K562 (cell line): ENCODE results near the gene SLC8A1. TPM values are rescaled to one million over a fixed set of nuclear protein-coding genes. Genes with fewer than 3 reads are reported as not detected.

Experiments
- ATAC-seq: fragments of 200-7000 bp; cut with Tn5 transposase; 3 replicates; pipeline ENCODE4 v1.9.1; 2020; ENCODE audit warnings: moderate library complexity
- BruUV-seq: library from RNA; stranded (reverse); fragments of 400-500 nt; replicated peaks from 2 replicates; lab custom pipeline; 2021; lab: Mats Ljungman, UMichigan
- CTCF ChIA-PET: fragments of 300-600 bp; formaldehyde crosslinking; extraction: SDS; loops from one replicate; lab custom pipeline; 2021; ENCODE audit warnings: low intra/inter-chr PET ratio; lab: Yijun Ruan, JAX
- POLR2A ChIA-PET: fragments of 300-600, 350-650 bp; sonication (Branson Sonifier 250); formaldehyde crosslinking; extraction: SDS; loops from one replicate; lab custom pipeline; 2021; ENCODE audit warnings: antibody characterized with exemption, inconsistent platforms; lab: Yijun Ruan, JAX
- DNase-seq, 4 experiments: peaks; one replicate each; pipeline versions ENCODE4 v3.0.0 to v3.0.0-alpha.2; 2011 to 2018; ENCODE audit warnings: low spot score in 3 of 4, mixed read lengths in 3 of 4; ENCODE audit errors: extremely low read depth in 1 of 4
- FAIRE-seq: peaks from 2 replicates; lab custom pipeline; 2011; peaks lifted over from hg19 to GRCh38; lab: Jason Lieb, UNC
- H2AFZ ChIP-seq: 2 replicates; pipeline ENCODE4 v1.6.0; 2011; ENCODE audit warnings: low read depth, low read length, control low read depth, inconsistent platforms
- H3K27ac ChIP-seq: fragments of 200-600 bp; 3 replicates; pipeline ENCODE4 v1.8.0; 2011; ENCODE audit warnings: low read depth, mild to moderate bottlenecking, control low read depth, inconsistent platforms, low read length, moderate library complexity, mixed read lengths; ENCODE audit errors: extremely low read depth
- H3K27me3 ChIP-seq, 2 experiments: fragments of 300-600 bp in 1 of 2; 2 replicates in 1 of 2; 3 replicates in 1 of 2; pipeline versions ENCODE4 v1.6.0 to v1.8.0; 2011; ENCODE audit warnings: inconsistent platforms in 2 of 2, low read length in 2 of 2, mild to moderate bottlenecking in 1 of 2, mixed read lengths in 1 of 2, moderate library complexity in 1 of 2; ENCODE audit not compliant: control insufficient read depth in 2 of 2, insufficient read depth in 2 of 2
- H3K36me3 ChIP-seq: fragments of 300-600 bp; 3 replicates; pipeline ENCODE4 v1.8.0; 2011; ENCODE audit warnings: mild to moderate bottlenecking, low read length, inconsistent platforms; ENCODE audit not compliant: control insufficient read depth, insufficient read depth
- H3K4me1 ChIP-seq, 2 experiments: fragments of 200-600 bp in 1 of 2; replicated peaks in 1 of 2; 2 replicates in 1 of 2; 3 replicates in 1 of 2; pipeline versions ENCODE4 v1.5.1 to v1.8.0; 2011; ENCODE audit warnings: inconsistent platforms in 2 of 2, low read length in 2 of 2, mild to moderate bottlenecking in 1 of 2, mixed read lengths in 1 of 2, moderate library complexity in 1 of 2; ENCODE audit not compliant: control insufficient read depth in 2 of 2, insufficient read depth in 2 of 2
- H3K4me2 ChIP-seq: 2 replicates; pipeline ENCODE4 v1.6.1; 2011; ENCODE audit warnings: low read length, control low read depth, inconsistent platforms, mixed read lengths; ENCODE audit not compliant: insufficient read depth
- H3K4me3 ChIP-seq: fragments of 200-600 bp; sonication (generic), shearing (Covaris generic); 2 replicates; pipeline ENCODE4 v1.5.1; 2016; ENCODE audit warnings: control low read depth, inconsistent platforms
- H3K79me2 ChIP-seq: fragments of 200-600 bp; 3 replicates; pipeline ENCODE4 v1.8.0; 2011; ENCODE audit warnings: low read length, inconsistent platforms; ENCODE audit not compliant: control insufficient read depth, insufficient read depth
- H3K9ac ChIP-seq, 2 experiments: 2 replicates each; pipeline versions ENCODE4 v1.6.0 to v1.6.1; 2011; ENCODE audit warnings: low read depth in 2 of 2, low read length in 2 of 2, control low read depth in 1 of 2, inconsistent platforms in 1 of 2, mild to moderate bottlenecking in 1 of 2, mixed read lengths in 1 of 2; ENCODE audit not compliant: insufficient read depth in 1 of 2
- H3K9me1 ChIP-seq: one replicate; pipeline ENCODE4 v1.6.0; 2011; ENCODE audit warnings: inconsistent platforms, mild to moderate bottlenecking, low read length, moderate library complexity; ENCODE audit not compliant: control insufficient read depth, insufficient read depth
- H3K9me3 ChIP-seq: replicated peaks from 2 replicates; pipeline ENCODE4 v1.5.1; 2011; ENCODE audit warnings: low read depth, low read length, inconsistent platforms; ENCODE audit not compliant: control insufficient read depth, insufficient read depth
- H4K20me1 ChIP-seq: replicated peaks from 2 replicates; pipeline ENCODE4 v1.6.1; 2011; ENCODE audit warnings: low read length, inconsistent platforms, mixed read lengths; ENCODE audit not compliant: control insufficient read depth, insufficient read depth
- BCOR ChIP-seq: fragments of 450-650 bp; IDR thresholded peaks from 2 replicates; pipeline ENCODE4 v1.6.1; 2016
- ETV1 ChIP-seq: fragments of 450-650 bp; conservative IDR thresholded peaks from 2 replicates; pipeline ENCODE4 v1.6.1; 2016; ENCODE audit warnings: missing genetic modification characterization, control low read depth, low read depth, missing compliant biosample characterization
- GTF3C2 ChIP-seq: IDR thresholded peaks from 3 replicates; pipeline ENCODE4 v1.6.1; 2011; ENCODE audit warnings: borderline replicate concordance, mild to moderate bottlenecking, moderate library complexity; ENCODE audit not compliant: insufficient read length; ENCODE audit errors: extremely low read depth
- MBD2 ChIP-seq: sonication (generic); IDR thresholded peaks from 2 replicates; pipeline ENCODE4 v1.6.1; 2016; ENCODE audit warnings: low read depth, borderline replicate concordance
- NFIX ChIP-seq: fragments of 250-450 bp; sonication (Bioruptor Pico); IDR thresholded peaks from 2 replicates; pipeline ENCODE4 v1.4.0; 2020; ENCODE audit warnings: low read depth, mild to moderate bottlenecking, moderate library complexity
- PHB ChIP-seq: fragments of 250-450 bp; sonication (Bioruptor Pico); IDR thresholded peaks from 2 replicates; pipeline ENCODE4 v1.5.0; 2021
- RBFOX2 ChIP-seq: fragments of 200-400 bp; formaldehyde crosslinking; IDR thresholded peaks from 2 replicates; pipeline ENCODE4 v1.6.1; 2017; ENCODE audit warnings: low read depth, mild to moderate bottlenecking, low read length, moderate library complexity
- USF1 ChIP-seq: sonication (generic); formaldehyde crosslinking; IDR thresholded peaks from 2 replicates; pipeline ENCODE4 v1.9.0; 2022; ENCODE audit warnings: mild to moderate bottlenecking, missing genetic modification reagents
- ZKSCAN3 ChIP-seq: fragments of 250-450 bp; sonication (Bioruptor Pico); IDR thresholded peaks from 2 replicates; pipeline ENCODE4 v1.4.0; 2020
- ZNF280A ChIP-seq: fragments of 450-650 bp; IDR thresholded peaks from 2 replicates; pipeline ENCODE4 v1.6.1; 2018; ENCODE audit warnings: mild to moderate bottlenecking, low read depth; ENCODE audit not compliant: partially characterized antibody
- ZNF347 ChIP-seq: fragments of 450-650 bp; formaldehyde crosslinking; IDR thresholded peaks from 2 replicates; pipeline ENCODE4 v1.4.0; 2020; ENCODE audit warnings: low read depth, mild to moderate bottlenecking, moderate library complexity
- WGBS: fragments of 100-300 bp; shearing (Covaris generic); methylation state at CpG from one replicate; pipeline ENCODE4 v1.1.6; 2016; ENCODE audit warnings: low coverage, mixed read lengths; ENCODE audit not compliant: insufficient coverage; ENCODE audit errors: missing lambda C conversion rate; 5-methylcytosine and 5-hydroxymethylcytosine counted together
- in situ Hi-C: fragments of 300-500 bp; cut with MboI; formaldehyde crosslinking; loops from 4 replicates; pipeline ENCODE4 v1.15.0; 2018; ENCODE audit warnings: inconsistent platforms, mixed read lengths
- intact Hi-C: fragments of 100-400 bp; cut with micrococcal nuclease; formaldehyde crosslinking; loops from 2 replicates; pipeline ENCODE4 v1.14.2; 2022
- polyA plus RNA-seq, 8 experiments: library from polyadenylated mRNA; depleted of rRNA in 4 of 8; stranded (reverse) in 5 of 8; unstranded in 3 of 8; fragments of >200 nt; fragmentation: Nextera tagmentation in 2 of 8; fragmentation: Illumina TruSeq in 1 of 8; extraction: Ambion mirVana in 2 of 8; extraction: Trizol in 1 of 8; gene quantifications; 2 replicates each; pipeline versions ENCODE4 v1.2.1 to v1.2.3, GENCODE V29; 2011 to 2014; ENCODE audit warnings: inconsistent platforms in 1 of 8, missing spikeins in 1 of 8
- total RNA-seq, 7 experiments: library from RNA; depleted of rRNA in 6 of 7; stranded (reverse); fragments of >200 nt in 6 of 7; fragmentation: Illumina TruSeq in 2 of 7; extraction: Trizol in 2 of 7; gene quantifications; 2 replicates each; pipeline versions ENCODE4 v1.2.1 to v1.2.3, GENCODE V29; 2011 to 2021; ENCODE audit warnings: low replicate concordance in 1 of 7

Gene SLC8A1
- total and polyA plus RNA-seq, 9 of the 15 experiments (the other 6 are each of a cell fraction or from before 2014, with no cell fraction given): not detected

GRCh38 chr2:40434731-40435271 is 17.1 kb downstream of the SLC8A1 start:
- Histone ChIP-seq H3K27me3 (no peaks in the 10 kb centered on the region), H3K4me2 (no peak overlapping the region), H3K36me3 (no peaks in the 10 kb centered on the region), H4K20me1 (no peaks in the 10 kb centered on the region), H2AFZ (no peak overlapping the region), H3K79me2 (no peaks in the 10 kb centered on the region), H3K4me3 (no peak overlapping the region), H3K9me1 (no peaks in the 10 kb centered on the region), H3K27ac (no peak overlapping the region), H3K9me3 (no peaks in the 10 kb centered on the region; the same call in 1 of the 2 replicates), H3K9ac (no peak overlapping the region), H3K4me1 (no peaks in the 10 kb centered on the region)
- in situ Hi-C loops: loop anchor here (25.0 kb wide), 1 partner anchor 848 kb away; no protein-coding TSS in a partner anchor
- 0% methylated on average over 3 of the region's 3 CpGs for WGBS
- intact Hi-C loops: no loop called here
- ATAC-seq: no peak
- ChIA-PET POLR2A (no interaction called here), CTCF (no interaction called here)
- no TSS peak for BruUV-seq
- no peak for DNase-seq
- no peak for FAIRE-seq
- TF ChIP-seq NFIX (CRISPR knock-in tag): no peak
- no peak for TF ChIP-seq ZNF347
- TF ChIP-seq ZKSCAN3 (CRISPR knock-in tag): no peak
- TF ChIP-seq PHB (CRISPR knock-in tag): no peak
- TF ChIP-seq GTF3C2: no peak
- no peak for TF ChIP-seq ZNF280A
- TF ChIP-seq MBD2: no peak
- TF ChIP-seq BCOR: no peak
- no peak for TF ChIP-seq USF1 (CRISPR knock-in tag)
- no peak for TF ChIP-seq ETV1 (tag)
- TF ChIP-seq RBFOX2: no peak
